ENCODE data around the gene ABHD2. TPM values are rescaled to one million over a fixed set of nuclear protein-coding genes. Genes with fewer than 3 reads are reported as not detected.
"Not testable (repeated sequence)": the region's sequence is repeated elsewhere in the genome, so short reads cannot be mapped to it uniquely, and the experiment has no call there.

The ABHD2 gene
- total RNA-seq, 1 experiment from 2014 or later: 52.4 TPM

DNA sequence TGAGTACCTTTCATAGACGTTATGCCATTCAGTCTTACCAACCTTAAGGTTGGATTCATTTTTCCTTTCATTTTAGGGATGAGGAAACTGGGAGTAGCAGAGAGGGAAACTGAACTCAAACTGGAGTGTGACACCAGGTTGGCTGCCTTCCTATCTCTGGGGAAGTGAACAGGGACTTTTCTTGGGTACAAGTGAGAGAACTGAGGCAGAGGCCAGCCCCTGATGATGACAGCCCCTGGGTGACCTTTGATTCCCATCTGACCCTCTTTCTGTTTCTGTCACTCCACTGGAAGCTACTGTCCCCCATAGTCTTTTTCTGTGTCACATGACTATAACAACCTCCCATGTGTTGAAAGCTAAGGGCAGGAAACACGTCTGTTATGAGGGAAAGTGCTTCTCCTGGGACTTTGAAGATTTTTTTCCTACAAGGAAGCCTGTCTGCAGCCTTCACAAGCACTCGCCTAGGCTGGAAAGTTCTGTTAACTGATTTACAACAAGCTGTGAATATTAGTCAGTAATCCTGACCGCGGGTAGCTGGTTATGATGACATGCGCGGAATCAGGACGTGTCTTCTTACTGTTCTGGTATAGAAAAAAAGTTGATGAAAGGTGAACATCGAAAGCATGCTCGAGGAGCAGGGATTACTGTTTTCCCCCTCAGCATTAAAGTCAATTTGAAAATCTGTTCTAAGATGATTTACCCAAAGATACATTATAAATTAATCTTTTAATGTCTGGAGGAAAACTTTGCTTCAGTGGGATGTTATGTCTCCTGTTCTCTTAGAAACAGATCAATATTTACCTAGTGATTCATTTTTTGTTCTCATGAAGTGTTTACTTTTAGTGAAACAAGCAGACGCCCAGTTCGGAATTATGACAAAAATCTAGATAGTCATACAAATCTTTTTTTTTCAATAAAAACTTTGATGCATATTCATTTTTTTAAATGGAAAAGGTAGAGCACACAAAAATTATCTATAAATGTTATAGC lies 31.5 kb downstream of the ABHD2 start:
- DNase-seq (ENCODE audit: low spot score): no peak
- CTCF ChIA-PET: interaction anchor here (0.6 kb wide), 1 partner anchor 56 kb away, joined by 3 read pairs; no protein-coding TSS in a partner anchor
- H3K4me1 ChIP-seq (ENCODE audit: insufficient read depth, low read length, poor library complexity, severe bottlenecking): no peaks in the 10 kb centered on the region
- POLR2A ChIA-PET (ENCODE audit: low non-redundant PET): no interaction called here
- no peak for TF ChIP-seq CTCF (conservative IDR thresholded peaks at IDR 0.05; ENCODE audit: low read depth, low read length)
- H3K4me3 ChIP-seq (ENCODE audit: low read depth, low read length, poor library complexity, severe bottlenecking): no peak overlapping the region
- H3K27ac ChIP-seq (ENCODE audit: low read depth, low read length, poor library complexity, severe bottlenecking): no peak overlapping the region
- no TSS peak for BruUV-seq (replicated peaks)
- no peaks in the 10 kb centered on the region for H3K9me3 ChIP-seq (ENCODE audit: low read depth, low read length, poor library complexity, severe bottlenecking)
- no peaks in the 10 kb centered on the region for H3K36me3 ChIP-seq (ENCODE audit: insufficient read depth, low read length, poor library complexity, severe bottlenecking)
- no peaks in the 10 kb centered on the region for H3K27me3 ChIP-seq (replicated peaks; ENCODE audit: insufficient read depth, low read depth, low read length, poor library complexity)
- intact Hi-C loops (cut with micrococcal nuclease; ENCODE audit: unreplicated experiment): no loop called here

DNA sequence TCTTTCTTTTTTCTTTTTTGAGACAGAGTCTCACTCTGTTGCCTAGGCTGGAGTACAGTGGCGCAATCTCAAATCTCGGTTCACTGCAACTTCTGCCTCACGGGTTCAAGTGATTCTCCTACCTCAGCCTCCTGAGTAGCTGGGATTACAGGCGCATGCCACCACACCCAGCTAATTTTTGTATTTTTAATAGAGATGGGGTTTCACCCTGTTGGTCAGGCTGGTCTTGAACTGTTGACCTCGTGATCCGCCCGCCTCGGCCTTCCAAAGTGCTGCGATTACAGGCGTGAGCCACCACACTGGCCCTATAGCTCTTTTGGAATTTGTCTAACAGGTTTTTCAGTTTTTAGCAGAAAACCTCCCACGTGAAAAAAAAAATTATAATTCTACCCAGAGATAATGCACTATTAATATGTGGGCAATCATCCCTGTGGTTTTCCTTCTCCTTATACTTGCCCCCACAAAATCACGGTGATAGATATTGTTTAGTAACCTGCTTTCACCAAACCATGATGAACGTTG lies 32.3 kb downstream of the ABHD2 start:
- H3K27me3 ChIP-seq (replicated peaks; ENCODE audit: insufficient read depth, low read depth, low read length, poor library complexity); intact Hi-C loops (cut with micrococcal nuclease; ENCODE audit: unreplicated experiment); BruUV-seq (replicated peaks); H3K36me3 ChIP-seq (ENCODE audit: insufficient read depth, low read length, poor library complexity, severe bottlenecking); POLR2A ChIA-PET (ENCODE audit: low non-redundant PET); DNase-seq (ENCODE audit: low spot score); H3K4me3 ChIP-seq (ENCODE audit: low read depth, low read length, poor library complexity, severe bottlenecking); H3K9me3 ChIP-seq (ENCODE audit: low read depth, low read length, poor library complexity, severe bottlenecking); H3K27ac ChIP-seq (ENCODE audit: low read depth, low read length, poor library complexity, severe bottlenecking); H3K4me1 ChIP-seq (ENCODE audit: insufficient read depth, low read length, poor library complexity, severe bottlenecking): not testable (repeated sequence)
- CTCF ChIA-PET: interaction anchor here (0.6 kb wide), 1 partner anchor 56 kb away, joined by 3 read pairs; no protein-coding TSS in a partner anchor

- no TSS peak for BruUV-seq (replicated peaks)
- ChIA-PET CTCF (no interaction called here), POLR2A (ENCODE audit: low non-redundant PET) (no interaction called here)
- H3K9me3 ChIP-seq (ENCODE audit: low read depth, low read length, poor library complexity, severe bottlenecking): no peaks in the 10 kb centered on the region
- H3K27ac ChIP-seq (ENCODE audit: low read depth, low read length, poor library complexity, severe bottlenecking): no peak overlapping the region
- no peak overlapping the region for H3K4me3 ChIP-seq (ENCODE audit: low read depth, low read length, poor library complexity, severe bottlenecking)
- DNase-seq (ENCODE audit: low spot score): no peak
- TF ChIP-seq CTCF (conservative IDR thresholded peaks at IDR 0.05; ENCODE audit: low read depth, low read length): no peak
- TF ChIP-seq EZH2 (IDR thresholded peaks at IDR 0.05; ENCODE audit: borderline replicate concordance, low read depth, low read length, poor library complexity, severe bottlenecking): no peak
- H3K4me1 ChIP-seq (ENCODE audit: insufficient read depth, low read length, poor library complexity, severe bottlenecking): no peaks in the 10 kb centered on the region
- no peaks in the 10 kb centered on the region for H3K36me3 ChIP-seq (ENCODE audit: insufficient read depth, low read length, poor library complexity, severe bottlenecking)
- no peaks in the 10 kb centered on the region for H3K27me3 ChIP-seq (replicated peaks; ENCODE audit: insufficient read depth, low read depth, low read length, poor library complexity)
- intact Hi-C loops (cut with micrococcal nuclease; ENCODE audit: unreplicated experiment): no loop called here
Measured at GRCh38 chr15:89121414-89121813, 33.2 kb downstream of the ABHD2 start.
